K562 (cell line): Measurements from ENCODE around the gene DNAAF8. TPM values are rescaled to one million over a fixed set of nuclear protein-coding genes. Genes with fewer than 3 reads are reported as not detected.

ENCODE experiments used
- ATAC-seq: fragments of 200-7000 bp; cut with Tn5 transposase; 3 replicates; pipeline ENCODE4 v1.9.1; 2020; ENCODE audit warnings: moderate library complexity
- BruUV-seq: library from RNA; stranded (reverse); fragments of 400-500 nt; replicated peaks from 2 replicates; lab custom pipeline; 2021; lab: Mats Ljungman, UMichigan
- CTCF ChIA-PET: fragments of 300-600 bp; formaldehyde crosslinking; extraction: SDS; loops from one replicate; lab custom pipeline; 2021; ENCODE audit warnings: low intra/inter-chr PET ratio; lab: Yijun Ruan, JAX
- POLR2A ChIA-PET: fragments of 300-600, 350-650 bp; sonication (Branson Sonifier 250); formaldehyde crosslinking; extraction: SDS; loops from one replicate; lab custom pipeline; 2021; ENCODE audit warnings: antibody characterized with exemption, inconsistent platforms; lab: Yijun Ruan, JAX
- DNase-seq, 4 experiments: peaks; one replicate each; pipeline versions ENCODE4 v3.0.0 to v3.0.0-alpha.2; 2011 to 2018; ENCODE audit warnings: low spot score in 3 of 4, mixed read lengths in 3 of 4; ENCODE audit errors: extremely low read depth in 1 of 4
- FAIRE-seq: peaks from 2 replicates; lab custom pipeline; 2011; peaks lifted over from hg19 to GRCh38; lab: Jason Lieb, UNC
- H2AFZ ChIP-seq: 2 replicates; pipeline ENCODE4 v1.6.0; 2011; ENCODE audit warnings: low read depth, low read length, control low read depth, inconsistent platforms
- H3K27ac ChIP-seq: fragments of 200-600 bp; 3 replicates; pipeline ENCODE4 v1.8.0; 2011; ENCODE audit warnings: low read depth, mild to moderate bottlenecking, control low read depth, inconsistent platforms, low read length, moderate library complexity, mixed read lengths; ENCODE audit errors: extremely low read depth
- H3K27me3 ChIP-seq, 2 experiments: fragments of 300-600 bp in 1 of 2; 2 replicates in 1 of 2; 3 replicates in 1 of 2; pipeline versions ENCODE4 v1.6.0 to v1.8.0; 2011; ENCODE audit warnings: inconsistent platforms in 2 of 2, low read length in 2 of 2, mild to moderate bottlenecking in 1 of 2, mixed read lengths in 1 of 2, moderate library complexity in 1 of 2; ENCODE audit not compliant: control insufficient read depth in 2 of 2, insufficient read depth in 2 of 2
- H3K36me3 ChIP-seq: fragments of 300-600 bp; 3 replicates; pipeline ENCODE4 v1.8.0; 2011; ENCODE audit warnings: mild to moderate bottlenecking, low read length, inconsistent platforms; ENCODE audit not compliant: control insufficient read depth, insufficient read depth
- H3K4me1 ChIP-seq, 2 experiments: fragments of 200-600 bp in 1 of 2; replicated peaks in 1 of 2; 2 replicates in 1 of 2; 3 replicates in 1 of 2; pipeline versions ENCODE4 v1.5.1 to v1.8.0; 2011; ENCODE audit warnings: inconsistent platforms in 2 of 2, low read length in 2 of 2, mild to moderate bottlenecking in 1 of 2, mixed read lengths in 1 of 2, moderate library complexity in 1 of 2; ENCODE audit not compliant: control insufficient read depth in 2 of 2, insufficient read depth in 2 of 2
- H3K4me2 ChIP-seq: 2 replicates; pipeline ENCODE4 v1.6.1; 2011; ENCODE audit warnings: low read length, control low read depth, inconsistent platforms, mixed read lengths; ENCODE audit not compliant: insufficient read depth
- H3K4me3 ChIP-seq: fragments of 200-600 bp; sonication (generic), shearing (Covaris generic); 2 replicates; pipeline ENCODE4 v1.5.1; 2016; ENCODE audit warnings: control low read depth, inconsistent platforms
- H3K79me2 ChIP-seq: fragments of 200-600 bp; 3 replicates; pipeline ENCODE4 v1.8.0; 2011; ENCODE audit warnings: low read length, inconsistent platforms; ENCODE audit not compliant: control insufficient read depth, insufficient read depth
- H3K9ac ChIP-seq, 2 experiments: 2 replicates each; pipeline versions ENCODE4 v1.6.0 to v1.6.1; 2011; ENCODE audit warnings: low read depth in 2 of 2, low read length in 2 of 2, control low read depth in 1 of 2, inconsistent platforms in 1 of 2, mild to moderate bottlenecking in 1 of 2, mixed read lengths in 1 of 2; ENCODE audit not compliant: insufficient read depth in 1 of 2
- H3K9me1 ChIP-seq: one replicate; pipeline ENCODE4 v1.6.0; 2011; ENCODE audit warnings: inconsistent platforms, mild to moderate bottlenecking, low read length, moderate library complexity; ENCODE audit not compliant: control insufficient read depth, insufficient read depth
- H3K9me3 ChIP-seq: replicated peaks from 2 replicates; pipeline ENCODE4 v1.5.1; 2011; ENCODE audit warnings: low read depth, low read length, inconsistent platforms; ENCODE audit not compliant: control insufficient read depth, insufficient read depth
- H4K20me1 ChIP-seq: replicated peaks from 2 replicates; pipeline ENCODE4 v1.6.1; 2011; ENCODE audit warnings: low read length, inconsistent platforms, mixed read lengths; ENCODE audit not compliant: control insufficient read depth, insufficient read depth
- CHD4 ChIP-seq: fragments of 200-600 bp; sonication (generic); IDR thresholded peaks from 3 replicates; pipeline ENCODE4 v1.6.1; 2012; ENCODE audit warnings: low read depth, mild to moderate bottlenecking, mixed read lengths, low read length, inconsistent platforms; ENCODE audit not compliant: insufficient read depth, insufficient replicate concordance, poor library complexity, severe bottlenecking
- RFX7 ChIP-seq: fragments of 250-450 bp; sonication (Bioruptor Pico); IDR thresholded peaks from 2 replicates; pipeline ENCODE4 v1.5.1; 2021; ENCODE audit warnings: mild to moderate bottlenecking
- THRA ChIP-seq: fragments of 450-650 bp; IDR thresholded peaks from 2 replicates; pipeline ENCODE4 v1.6.1; 2017; ENCODE audit warnings: mild to moderate bottlenecking, moderate library complexity
- ZNF589 ChIP-seq: fragments of 200-800 bp; sonication (Bioruptor generic); IDR thresholded peaks from 2 replicates; pipeline ENCODE4 v1.6.1; 2016; ENCODE audit warnings: low read depth, missing genetic modification characterization, missing compliant biosample characterization
- ZZZ3 ChIP-seq: fragments of 450-650 bp; IDR thresholded peaks from 2 replicates; pipeline ENCODE4 v1.6.1; 2016; ENCODE audit warnings: antibody characterized with exemption, mild to moderate bottlenecking, moderate library complexity
- WGBS: fragments of 100-300 bp; shearing (Covaris generic); methylation state at CpG from one replicate; pipeline ENCODE4 v1.1.6; 2016; ENCODE audit warnings: low coverage, mixed read lengths; ENCODE audit not compliant: insufficient coverage; ENCODE audit errors: missing lambda C conversion rate; 5-methylcytosine and 5-hydroxymethylcytosine counted together
- in situ Hi-C: fragments of 300-500 bp; cut with MboI; formaldehyde crosslinking; loops from 4 replicates; pipeline ENCODE4 v1.15.0; 2018; ENCODE audit warnings: inconsistent platforms, mixed read lengths
- intact Hi-C: fragments of 100-400 bp; cut with micrococcal nuclease; formaldehyde crosslinking; loops from 2 replicates; pipeline ENCODE4 v1.14.2; 2022
- polyA plus RNA-seq, 8 experiments: library from polyadenylated mRNA; depleted of rRNA in 4 of 8; stranded (reverse) in 5 of 8; unstranded in 3 of 8; fragments of >200 nt; fragmentation: Nextera tagmentation in 2 of 8; fragmentation: Illumina TruSeq in 1 of 8; extraction: Ambion mirVana in 2 of 8; extraction: Trizol in 1 of 8; gene quantifications; 2 replicates each; pipeline versions ENCODE4 v1.2.1 to v1.2.3, GENCODE V29; 2011 to 2014; ENCODE audit warnings: inconsistent platforms in 1 of 8, missing spikeins in 1 of 8
- total RNA-seq, 7 experiments: library from RNA; depleted of rRNA in 6 of 7; stranded (reverse); fragments of >200 nt in 6 of 7; fragmentation: Illumina TruSeq in 2 of 7; extraction: Trizol in 2 of 7; gene quantifications; 2 replicates each; pipeline versions ENCODE4 v1.2.1 to v1.2.3, GENCODE V29; 2011 to 2021; ENCODE audit warnings: low replicate concordance in 1 of 7
- TF ChIP-seq, protein P1 (sequence below): fragments of 450-650 bp; formaldehyde crosslinking; IDR thresholded peaks from 2 replicates; pipeline ENCODE4 v1.4.0; 2022; ENCODE audit warnings: missing genetic modification characterization
- TF ChIP-seq, protein P2 (sequence below): conservative IDR thresholded peaks from 2 replicates; pipeline ENCODE4 v1.6.1; 2011; ENCODE audit warnings: low read depth, mild to moderate bottlenecking, low read length; ENCODE audit not compliant: control insufficient read depth

DNAAF8 gene
- total and polyA plus RNA-seq, 9 of the 15 experiments (the other 6 are each of a cell fraction or from before 2014, with no cell fraction given) = 0.04 to 0.12 (median 0.10) TPM; not detected in 6

DNA sequence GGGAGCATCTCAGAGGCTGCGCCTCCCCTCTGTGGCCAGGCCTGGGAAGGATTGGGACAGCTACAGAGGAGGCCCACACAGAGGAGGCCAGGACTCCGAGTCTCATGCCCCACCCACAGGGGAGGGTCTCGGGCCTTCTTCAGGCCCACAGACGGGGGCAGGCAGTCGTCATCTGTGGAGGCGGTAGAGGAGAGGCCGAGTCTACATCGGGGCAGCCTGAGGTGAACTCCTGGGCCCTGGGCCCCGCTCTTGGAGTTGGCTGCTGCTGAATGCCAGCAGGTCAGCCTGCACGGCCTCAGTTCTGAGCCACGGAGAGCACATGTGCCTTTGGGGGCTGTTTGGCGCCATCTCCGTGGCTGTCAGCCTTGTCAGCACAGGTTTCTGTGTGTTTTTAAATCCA lies 49.0 kb upstream of the DNAAF8 start:
- H3K4me3 ChIP-seq = no peak overlapping the region
- no peak overlapping the region; a peak in 1 of 4 replicates for H3K9ac ChIP-seq
- 90% methylated on average over 12 of the region's 13 CpGs for WGBS
- no TSS peak for BruUV-seq
- H3K4me2 ChIP-seq = no peak overlapping the region
- H3K36me3 ChIP-seq = peaks cover 54% of the 10 kb centered on the region; the same call in 2 of the 3 replicates
- ChIA-PET POLR2A (interaction anchor here (0.7 to 1.3 kb wide), 2 partner anchors 10 to 24 kb away, joined by 3 read pairs; no protein-coding TSS in a partner anchor), CTCF (no interaction called here)
- TF ChIP-seq, protein P1, sequence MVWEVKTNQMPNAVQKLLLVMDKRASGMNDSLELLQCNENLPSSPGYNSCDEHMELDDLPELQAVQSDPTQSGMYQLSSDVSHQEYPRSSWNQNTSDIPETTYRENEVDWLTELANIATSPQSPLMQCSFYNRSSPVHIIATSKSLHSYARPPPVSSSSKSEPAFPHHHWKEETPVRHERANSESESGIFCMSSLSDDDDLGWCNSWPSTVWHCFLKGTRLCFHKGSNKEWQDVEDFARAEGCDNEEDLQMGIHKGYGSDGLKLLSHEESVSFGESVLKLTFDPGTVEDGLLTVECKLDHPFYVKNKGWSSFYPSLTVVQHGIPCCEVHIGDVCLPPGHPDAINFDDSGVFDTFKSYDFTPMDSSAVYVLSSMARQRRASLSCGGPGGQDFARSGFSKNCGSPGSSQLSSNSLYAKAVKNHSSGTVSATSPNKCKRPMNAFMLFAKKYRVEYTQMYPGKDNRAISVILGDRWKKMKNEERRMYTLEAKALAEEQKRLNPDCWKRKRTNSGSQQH = no peak
- TF ChIP-seq ZNF589 (CRISPR knock-in tag) (no peak), RFX7 (no peak), ZZZ3 (no peak), THRA (no peak), CHD4 (no peak)
- TF ChIP-seq, protein P2, sequence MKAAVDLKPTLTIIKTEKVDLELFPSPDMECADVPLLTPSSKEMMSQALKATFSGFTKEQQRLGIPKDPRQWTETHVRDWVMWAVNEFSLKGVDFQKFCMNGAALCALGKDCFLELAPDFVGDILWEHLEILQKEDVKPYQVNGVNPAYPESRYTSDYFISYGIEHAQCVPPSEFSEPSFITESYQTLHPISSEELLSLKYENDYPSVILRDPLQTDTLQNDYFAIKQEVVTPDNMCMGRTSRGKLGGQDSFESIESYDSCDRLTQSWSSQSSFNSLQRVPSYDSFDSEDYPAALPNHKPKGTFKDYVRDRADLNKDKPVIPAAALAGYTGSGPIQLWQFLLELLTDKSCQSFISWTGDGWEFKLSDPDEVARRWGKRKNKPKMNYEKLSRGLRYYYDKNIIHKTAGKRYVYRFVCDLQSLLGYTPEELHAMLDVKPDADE = no peak
- H3K27ac ChIP-seq = no peak overlapping the region
- no peaks in the 10 kb centered on the region for H3K27me3 ChIP-seq
- intact Hi-C loops (no loop called here), in situ Hi-C loops (no loop called here)
- ATAC-seq = no peak
- no peaks in the 10 kb centered on the region for H3K79me2 ChIP-seq
- H2AFZ ChIP-seq = no peak overlapping the region
- H3K4me1 ChIP-seq = peaks cover 0 to 44% of the 10 kb centered on the region in 2 experiments; a peak in 2 of 5 replicates
- FAIRE-seq = no peak
- DNase-seq = no peak
- no peaks in the 10 kb centered on the region for H3K9me3 ChIP-seq
- no peaks in the 10 kb centered on the region for H4K20me1 ChIP-seq
- H3K9me1 ChIP-seq = no peaks in the 10 kb centered on the region
